Measurements from ENCODE around the gene MTHFD2L.
"Not testable (repeated sequence)": the region's sequence is repeated elsewhere in the genome, so short reads cannot be mapped to it uniquely, and the experiment has no call there.

The MTHFD2L gene

DNA sequence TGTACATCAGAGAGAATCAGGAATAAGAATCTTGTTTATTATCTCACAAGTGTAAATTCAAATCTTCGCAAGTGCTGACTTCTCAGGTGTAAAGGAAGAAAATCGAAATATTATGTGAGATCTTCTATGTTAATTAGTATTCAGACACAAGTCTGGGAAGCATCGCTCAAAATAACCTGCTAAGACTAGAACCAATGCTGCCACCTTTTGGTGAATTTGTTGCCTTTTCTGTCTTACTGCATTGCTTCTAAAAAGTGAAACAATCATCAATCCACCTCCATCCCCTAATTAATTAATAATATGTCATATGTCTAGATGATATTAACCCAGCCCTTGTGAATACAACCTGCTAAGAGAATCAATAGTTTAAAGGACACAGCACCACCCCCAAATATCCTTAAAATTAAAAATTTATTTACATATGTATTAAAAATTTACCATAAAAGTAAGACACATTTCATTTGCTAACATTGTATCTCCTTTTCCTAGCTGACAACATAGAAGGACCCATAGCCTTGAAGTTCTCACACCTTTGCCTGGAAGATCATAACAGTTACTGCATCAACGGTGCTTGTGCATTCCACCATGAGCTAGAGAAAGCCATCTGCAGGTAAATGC, 153.9 kb downstream of the MTHFD2L start:
- DNase-seq, result peak; percentile 64

DNA sequence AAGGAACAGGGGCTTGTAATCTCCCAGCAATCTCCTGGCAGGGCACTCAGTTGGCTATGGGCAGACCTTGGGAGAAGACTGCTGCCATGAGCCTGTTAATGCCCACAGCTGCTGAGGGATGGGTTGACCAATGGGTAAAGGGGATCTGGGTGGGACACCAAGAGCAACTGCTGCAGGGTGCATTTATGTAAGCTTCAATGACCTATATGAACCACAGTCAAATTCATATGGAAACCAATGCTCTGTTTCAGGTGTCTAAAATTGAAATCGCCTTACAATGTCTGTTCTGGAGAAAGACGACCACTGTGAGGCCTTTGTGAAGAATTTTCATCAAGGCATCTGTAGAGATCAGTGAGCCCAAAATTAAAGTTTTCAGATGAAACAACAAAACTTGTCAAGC, 156.4 kb downstream of the MTHFD2L start:
- DNase-seq, result no peak

DNA sequence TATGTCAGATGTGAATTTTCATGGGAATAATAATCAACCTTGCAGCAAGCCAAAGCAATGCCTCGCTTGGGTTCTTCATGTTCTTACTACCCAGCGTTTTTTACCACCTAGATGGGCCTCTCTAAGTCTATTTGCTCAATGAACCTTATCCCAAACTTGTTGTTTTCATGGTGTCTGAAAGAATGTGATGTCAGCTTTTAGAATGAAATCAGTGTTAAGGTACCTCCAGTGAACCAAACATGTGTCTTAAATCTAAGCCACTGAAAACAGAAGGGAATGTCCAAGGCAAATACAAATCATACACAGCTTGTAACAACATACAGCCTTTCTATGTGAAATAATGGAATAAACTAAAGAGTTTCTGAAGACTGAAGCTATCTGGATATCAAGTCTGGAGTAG, 157.0 kb downstream of the MTHFD2L start:
- no peak for DNase-seq

DNA sequence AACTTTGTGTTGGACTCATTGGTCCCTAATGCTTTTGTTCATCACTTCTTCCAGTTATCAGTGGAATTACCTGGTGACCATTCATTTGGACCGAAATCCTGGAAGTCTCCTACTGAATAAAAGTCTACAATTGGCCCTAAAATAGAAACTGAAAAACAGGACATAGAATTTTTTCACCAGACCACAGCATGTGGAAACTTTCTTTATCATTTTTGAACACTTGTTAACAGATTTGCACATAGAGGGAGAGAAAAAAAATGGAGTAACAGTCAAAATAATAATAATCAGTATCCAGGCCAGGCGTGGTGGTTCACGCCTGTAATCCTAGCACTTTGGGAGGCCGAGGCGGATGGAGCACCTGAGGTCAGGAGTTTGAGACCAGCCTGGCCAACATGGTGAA, 157.5 kb downstream of the MTHFD2L start:
- no peak for DNase-seq

DNA sequence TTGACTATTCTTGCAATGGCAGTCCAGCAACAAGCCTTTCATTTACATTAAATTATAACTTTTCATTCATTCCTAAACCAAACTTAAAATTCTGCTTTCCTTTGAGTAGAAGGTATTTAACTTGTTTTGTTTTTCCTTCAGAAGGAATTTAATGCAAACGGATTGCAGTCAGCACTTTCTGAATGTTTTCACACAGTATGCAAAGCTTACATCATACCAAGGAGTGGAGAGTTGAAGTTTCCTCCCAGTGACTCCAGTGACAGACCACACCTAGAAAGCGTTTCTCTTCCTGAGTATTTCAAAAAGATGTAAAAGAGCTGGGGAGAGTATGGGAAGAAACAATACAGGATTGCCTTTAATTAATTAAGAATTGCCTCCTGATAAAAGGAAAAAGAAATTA, 158.5 kb downstream of the MTHFD2L start:
- DNase-seq, result no peak

DNA sequence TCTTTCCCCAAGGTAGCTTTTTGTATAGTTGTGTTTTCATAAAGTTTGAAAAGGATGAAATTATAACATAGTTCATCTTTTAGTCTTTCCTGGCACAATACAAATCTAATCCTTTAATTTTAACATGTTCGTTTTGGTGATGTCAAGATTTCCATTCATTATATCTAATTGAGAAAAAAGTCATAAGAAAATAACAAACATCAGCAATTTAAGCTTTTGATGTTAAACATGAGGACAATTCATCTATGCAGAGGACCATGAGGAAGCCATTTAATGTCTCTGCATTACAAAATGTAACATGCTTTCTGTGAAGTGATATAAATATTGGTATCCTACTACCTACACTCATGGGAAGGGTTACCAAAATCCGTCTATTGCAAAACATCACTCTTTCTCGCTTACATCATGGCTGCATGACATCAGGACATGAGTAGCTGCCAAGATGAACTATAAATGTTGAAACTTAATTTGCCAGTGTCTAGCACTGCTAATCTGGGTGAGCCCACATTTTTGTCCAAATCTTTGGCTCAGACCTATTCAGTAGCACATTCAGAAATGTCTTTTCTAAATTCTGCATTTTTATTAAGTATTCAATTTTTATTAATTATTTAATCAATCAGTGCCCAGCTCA, 159.8 kb downstream of the MTHFD2L start:
- DNase-seq, result no peak

DNA sequence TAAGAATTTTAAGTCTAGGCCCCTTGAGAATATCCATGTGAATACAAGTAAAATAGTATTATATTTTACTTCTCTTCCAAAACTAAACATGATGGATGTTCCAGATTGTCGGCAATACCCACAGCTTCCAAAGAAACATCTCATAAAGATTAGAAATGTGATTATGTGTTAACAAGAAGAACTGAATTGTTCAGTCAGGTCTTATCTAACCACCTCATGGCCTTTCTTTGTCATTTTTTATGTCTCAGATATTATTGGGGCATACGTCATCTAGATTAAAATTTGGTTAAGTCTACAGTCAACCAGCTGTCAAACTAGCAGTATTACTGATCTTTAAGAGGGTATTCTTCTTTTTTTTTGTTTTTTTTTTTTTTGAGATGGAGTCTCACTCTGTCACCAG, 160.4 kb downstream of the MTHFD2L start:
- DNase-seq, result no peak

DNA sequence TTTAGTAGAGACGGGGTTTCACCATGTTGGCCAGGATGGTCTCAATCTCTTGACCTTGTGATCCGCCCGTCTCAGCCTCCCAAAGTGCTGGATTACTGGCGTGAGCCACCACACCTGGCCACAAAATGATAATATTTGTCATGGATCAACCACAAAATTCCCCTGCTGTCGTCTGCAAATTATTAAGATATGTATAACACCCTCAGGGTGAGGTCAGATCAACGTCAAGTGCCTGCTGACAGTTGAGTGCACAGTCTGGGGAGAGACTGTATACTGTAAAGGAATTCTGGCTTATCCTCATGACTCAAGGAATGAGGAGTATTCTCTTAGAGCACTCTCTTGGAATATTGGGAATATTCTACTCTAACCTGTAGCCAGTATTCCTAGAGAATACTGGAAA, 161.6 kb downstream of the MTHFD2L start:
- no peak for DNase-seq

DNA sequence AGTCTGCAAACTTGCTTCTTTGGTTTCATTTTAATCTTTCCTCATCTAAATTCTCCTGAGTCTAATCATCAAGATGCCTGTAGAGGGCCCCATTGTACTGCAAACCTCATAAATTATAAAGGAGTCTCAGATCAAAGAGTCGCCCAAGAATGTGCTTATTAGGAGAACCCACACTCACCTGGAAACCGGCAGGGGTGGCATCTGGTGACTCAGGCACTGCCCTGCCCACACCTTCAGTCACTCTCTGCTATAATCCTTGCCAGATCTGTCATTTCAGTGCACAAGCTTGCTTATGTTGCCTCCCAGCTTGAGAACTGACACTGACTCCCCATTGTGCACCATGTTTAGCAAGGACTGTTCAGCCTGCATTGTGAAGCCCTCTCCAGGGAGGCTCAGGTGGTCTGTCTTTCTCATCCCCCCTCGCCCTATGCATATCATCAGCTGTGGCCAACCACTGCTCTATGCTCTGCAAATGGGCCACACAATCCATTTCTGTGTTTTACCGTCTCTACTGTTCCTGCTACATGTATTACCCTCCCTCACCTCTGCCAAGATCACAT, 162.7 kb downstream of the MTHFD2L start:
- peak; percentile 66 for DNase-seq

DNA sequence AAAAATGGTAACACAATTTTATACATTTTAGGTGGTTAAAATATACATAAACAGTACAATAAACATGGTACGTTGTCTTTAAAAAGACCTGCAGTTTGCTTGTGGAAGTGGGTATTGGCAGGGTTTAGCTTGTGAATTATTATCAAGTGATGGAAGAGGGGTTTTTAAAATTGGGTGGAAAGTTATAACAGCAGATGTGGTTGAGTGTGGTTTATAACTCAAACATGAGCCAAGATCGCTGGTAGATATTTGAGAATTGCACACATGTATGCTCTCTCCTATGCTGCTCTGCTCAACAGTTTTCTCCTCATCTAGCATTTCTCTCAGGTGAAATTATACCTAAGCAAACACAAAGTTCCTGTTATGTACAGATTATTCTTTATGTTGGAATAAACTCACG, 164.4 kb downstream of the MTHFD2L start:
- no peak for DNase-seq

DNA sequence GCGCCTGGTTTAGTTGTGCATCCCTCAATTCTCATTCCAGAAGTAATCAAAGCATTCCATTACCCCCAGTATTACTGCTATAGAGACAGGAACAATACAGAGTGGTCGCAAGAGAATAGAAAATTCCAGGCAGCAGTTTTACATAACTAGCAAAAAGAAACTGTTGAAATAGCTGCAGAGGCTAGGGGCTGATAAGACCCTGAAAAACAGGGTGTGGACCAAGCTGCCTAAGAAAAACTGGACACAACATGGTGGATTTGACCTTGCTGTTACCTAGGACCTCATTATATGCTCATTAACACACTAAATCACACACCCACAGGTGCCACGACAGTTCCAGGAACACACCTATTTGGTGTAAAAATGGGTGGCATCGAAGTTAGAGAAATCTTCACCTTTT, 165.7 kb downstream of the MTHFD2L start:
- DNase-seq, result no peak

DNA sequence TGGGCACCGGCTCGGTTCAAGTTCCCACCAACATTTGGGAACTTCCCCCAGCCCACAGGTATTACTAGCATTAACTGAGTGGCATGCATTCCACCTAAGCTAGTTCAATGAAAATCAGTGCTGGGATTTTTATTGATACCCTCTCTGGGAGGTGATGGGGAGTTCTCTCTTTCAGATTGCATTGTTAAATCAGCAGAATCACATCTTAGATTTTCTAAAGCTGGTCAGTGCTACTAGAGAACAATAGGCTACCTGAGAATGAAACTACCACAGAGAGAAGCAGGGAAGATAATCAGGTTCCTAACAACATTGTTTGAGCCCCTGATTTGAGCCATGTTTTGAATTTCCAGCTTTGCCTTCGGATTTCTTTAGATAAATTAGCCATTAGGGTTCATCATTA, 166.3 kb downstream of the MTHFD2L start:
- DNase-seq, result no peak

DNA sequence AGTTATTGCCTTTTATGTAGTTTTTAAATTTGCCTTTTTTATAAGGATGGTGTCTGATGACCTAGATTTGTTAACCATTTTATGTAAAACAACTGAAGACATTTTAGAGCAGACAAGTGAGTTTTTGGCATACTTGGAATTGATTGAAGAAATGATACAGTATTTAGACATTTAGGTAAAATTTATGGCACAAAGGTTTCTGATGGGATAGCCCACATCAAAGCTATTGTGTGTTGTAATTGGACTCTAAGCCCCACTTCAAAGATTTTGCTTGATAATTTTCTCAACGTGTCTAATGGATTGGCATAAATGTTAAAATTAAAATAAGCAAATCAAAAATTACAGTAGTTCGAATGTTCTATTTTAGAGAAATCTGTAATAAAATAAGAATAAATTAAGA, 168.0 kb downstream of the MTHFD2L start:
- no peak for DNase-seq

DNA sequence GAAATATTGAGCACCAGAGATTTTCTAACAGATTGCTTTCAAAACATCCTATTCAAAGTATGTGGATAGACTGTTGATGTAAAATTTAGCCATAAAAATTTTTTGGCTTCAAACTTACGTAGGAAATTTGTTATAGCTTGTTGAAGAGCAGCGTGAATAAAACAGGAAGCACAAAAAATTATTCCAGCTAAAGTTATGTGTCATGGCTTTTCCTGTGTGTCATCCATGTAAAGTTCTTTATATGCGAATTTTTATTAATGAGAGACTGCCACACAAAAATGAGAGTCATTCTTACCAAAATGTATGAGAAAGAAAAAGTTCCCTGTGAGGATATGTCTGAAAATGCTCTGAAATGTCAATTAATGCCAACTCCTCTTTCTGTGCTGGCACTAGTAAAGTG, 169.8 kb downstream of the MTHFD2L start:
- no peak for DNase-seq

DNA sequence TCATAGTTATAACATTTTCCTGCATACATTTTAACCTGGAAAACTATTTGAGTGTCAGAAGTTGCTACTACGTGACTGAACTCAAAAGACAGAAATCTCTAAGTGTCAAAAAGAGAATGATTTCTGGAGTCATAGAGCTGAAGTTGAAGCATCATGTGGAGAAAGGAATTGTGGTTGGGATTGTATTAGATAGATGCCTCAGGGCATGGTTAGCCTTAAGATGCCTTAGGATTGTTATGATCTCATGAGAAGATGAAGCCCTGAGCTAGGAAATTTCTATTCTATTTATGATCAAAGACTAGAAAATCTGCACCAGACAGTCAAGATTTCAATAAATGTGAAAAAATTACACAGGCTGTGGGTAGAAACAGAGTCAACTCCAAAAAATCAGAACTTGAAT, 170.6 kb downstream of the MTHFD2L start:
- no peak for DNase-seq

DNA sequence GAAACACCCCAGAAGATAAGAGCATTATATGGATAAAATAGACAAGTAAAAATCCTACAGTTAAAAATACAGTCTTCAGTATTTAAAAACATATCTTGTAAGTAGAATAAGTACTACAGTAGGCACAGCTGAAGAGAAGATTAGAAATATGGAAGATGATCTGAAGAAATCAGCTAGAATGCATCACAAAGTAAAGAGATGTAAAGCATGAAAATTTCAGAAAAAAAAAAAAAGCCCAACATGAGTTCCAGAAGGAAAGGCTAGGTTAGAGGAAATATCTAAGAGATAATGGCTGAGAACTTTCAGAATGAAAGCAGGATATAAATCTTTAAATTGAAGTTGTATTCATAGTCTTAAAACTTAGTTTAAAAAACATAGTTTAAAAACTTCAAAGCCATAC, 171.4 kb downstream of the MTHFD2L start:
- DNase-seq, result no peak

DNA sequence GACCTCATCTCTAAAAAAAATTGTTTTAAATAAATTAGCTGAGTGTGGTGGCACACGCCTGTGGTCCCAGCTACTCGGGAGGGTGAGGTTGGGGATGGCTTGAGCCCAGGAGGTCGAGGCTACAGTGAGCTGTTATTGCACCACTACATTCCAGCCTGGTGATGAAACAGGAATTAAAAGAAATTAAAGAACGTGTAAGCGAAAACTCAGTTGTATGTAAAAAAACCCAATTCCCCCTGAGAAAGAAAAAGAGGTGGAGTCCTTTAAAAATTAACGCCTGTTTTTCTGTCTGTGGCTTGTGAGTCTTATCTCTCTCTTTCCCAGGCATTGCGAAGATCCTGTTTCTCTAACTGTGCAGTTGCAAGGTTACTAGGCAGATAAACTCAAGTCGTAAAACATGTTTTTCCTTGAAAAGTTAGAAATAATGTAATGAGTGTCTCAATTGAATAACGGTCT, 172.4 kb downstream of the MTHFD2L start:
- DNase-seq, result no peak

DNA sequence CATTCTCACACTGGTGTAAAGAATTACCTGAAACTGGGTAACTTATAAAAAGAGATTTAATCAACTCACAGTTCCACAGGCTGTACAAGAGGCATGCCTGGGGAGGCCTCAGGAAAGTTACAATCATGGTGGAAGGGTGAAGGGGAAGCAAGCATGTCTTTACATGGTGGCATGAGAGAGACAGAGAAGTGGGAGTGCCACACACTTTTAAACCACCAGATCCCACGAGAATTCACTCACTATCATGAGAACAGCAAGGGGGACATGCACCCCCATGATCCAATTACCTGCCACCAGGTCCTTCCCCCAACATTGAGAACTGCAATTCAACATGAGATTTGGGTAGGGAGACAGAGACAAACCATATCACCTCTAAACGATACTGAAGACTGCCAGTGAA, 173.3 kb downstream of the MTHFD2L start:
- DNase-seq, result no peak

DNA sequence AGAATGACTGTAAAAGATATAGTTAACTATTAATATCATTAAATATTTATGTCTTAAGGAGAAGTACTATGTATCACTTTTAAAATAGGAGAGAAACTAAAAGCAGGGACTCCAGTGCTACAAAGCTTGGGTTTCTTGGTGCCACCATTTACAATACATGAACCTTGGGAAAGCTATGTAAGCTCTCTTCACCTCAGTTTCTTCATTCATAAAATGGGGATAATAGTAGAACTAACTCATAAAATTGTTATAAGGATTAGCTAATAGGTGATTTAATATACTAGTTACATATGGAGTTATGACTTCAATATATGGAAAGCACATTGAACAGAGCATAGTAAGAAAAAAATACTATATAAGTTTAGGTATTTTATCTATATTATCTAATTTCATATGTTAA, 174.0 kb downstream of the MTHFD2L start:
- DNase-seq, result no peak

DNA sequence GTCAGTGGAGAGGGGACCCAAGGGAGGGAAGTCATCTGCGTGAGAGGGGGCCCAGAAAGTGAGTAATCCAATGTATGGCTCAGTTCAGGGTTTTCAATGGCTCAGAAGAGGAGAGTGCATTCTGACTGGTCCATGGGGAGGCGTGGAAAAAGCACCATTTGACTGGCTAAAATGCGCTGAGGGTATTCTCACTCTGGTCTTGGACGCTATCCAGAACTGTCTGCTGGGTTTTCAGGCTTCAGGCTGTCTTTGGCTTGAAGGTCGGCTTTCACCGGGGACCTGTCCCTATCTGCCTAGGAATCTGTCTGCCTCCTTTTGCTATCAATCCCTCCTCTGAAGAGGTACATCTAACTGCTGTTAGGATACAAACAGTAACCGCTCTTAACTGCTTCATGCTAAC, 176.7 kb downstream of the MTHFD2L start:
- no peak for DNase-seq

DNA sequence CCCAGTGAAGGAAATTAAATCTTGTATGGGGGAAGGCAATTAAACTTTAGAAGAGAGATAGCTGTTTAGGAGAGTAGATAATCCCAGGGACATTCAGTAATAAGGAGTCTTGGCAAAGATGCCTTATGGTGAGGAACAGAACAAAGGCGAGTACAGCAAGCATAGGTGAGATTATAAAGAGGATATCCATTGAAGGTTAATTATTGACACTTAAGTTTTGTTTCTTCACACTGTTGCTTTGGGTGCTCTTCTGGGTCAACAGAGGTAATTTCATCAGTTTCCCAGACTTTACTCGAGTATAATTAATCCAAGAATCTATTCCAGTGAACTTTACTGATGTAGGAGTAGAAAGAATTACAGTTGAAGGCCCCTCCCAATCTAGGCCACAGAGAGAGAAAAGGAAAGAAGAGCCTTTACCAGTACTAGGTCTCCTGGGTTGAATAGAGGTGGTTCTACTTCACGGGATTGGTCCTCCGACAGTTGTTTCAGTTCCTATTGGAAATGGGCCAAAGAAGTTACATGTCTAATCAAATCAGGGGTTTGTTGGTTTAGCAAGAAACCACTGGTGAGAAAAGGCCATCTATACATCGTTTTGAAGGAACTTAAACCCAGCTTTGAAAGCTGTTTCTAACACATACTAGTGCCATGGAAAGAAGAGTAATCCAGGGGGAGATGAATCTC, 177.6 kb downstream of the MTHFD2L start:
- no peak for DNase-seq

DNA sequence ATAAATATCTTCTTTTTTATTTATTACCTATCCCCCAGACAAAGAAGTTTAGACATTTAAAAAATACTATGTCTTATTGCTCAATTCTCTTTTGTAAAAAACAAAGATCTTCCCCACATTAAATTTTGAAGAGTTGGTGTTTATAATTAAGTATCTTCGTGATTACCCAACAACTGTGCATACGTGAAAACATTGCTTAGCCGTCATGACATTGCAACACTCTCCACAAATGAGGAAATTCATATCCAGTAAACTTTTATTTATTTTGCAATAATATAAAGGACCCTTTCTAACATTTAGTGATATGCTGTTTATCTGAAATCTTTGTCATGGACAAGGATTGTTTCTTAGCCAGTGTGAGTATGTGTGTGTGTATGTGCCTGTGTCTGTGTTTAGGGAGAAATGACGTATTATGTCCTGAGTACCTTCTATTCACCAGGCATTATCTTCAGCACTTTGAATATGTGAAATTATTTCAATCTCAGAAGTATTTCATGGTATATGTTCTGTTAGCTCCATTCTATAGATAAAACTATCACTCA, 180.9 kb downstream of the MTHFD2L start:
- DNase-seq, result no peak

DNA sequence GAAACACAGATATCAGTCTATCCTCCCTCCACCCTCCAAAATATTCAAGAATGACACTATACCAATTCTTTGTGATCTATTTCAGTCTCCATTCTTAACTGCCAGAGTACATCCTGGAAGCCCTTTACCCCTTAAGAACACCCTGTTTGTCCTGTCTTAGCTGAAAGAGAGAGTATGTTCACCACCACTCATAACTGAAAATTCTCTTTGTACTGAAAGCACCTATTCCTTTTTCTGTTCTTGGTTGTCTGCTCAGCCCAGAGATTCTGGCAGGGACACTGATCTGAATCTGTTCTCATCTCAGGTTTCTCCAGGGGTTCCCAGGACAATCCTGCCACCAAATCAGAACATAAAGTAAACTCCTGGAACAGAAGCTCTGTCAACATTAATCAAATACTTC, 181.6 kb downstream of the MTHFD2L start:
- no peak for DNase-seq

DNA sequence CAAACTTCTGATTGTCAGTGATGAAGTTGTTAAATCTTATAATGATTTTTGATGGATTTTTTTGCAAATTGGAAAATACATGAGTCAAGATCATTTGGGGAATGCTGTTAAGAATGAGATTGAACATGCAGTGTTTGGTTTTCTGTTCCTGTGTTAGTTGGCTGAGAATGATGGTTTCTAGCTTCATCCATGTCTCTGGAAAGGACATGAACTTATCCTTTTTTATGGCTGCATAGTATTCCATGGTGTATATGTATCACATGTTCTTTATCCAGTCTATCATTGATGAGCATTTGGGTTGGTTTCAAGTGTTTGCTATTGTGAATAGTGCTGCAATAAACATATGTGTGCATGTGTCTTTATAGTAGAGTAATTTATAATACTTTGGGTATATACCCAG, 182.5 kb downstream of the MTHFD2L start:
- not testable (repeated sequence) for DNase-seq

All from NCI-H69 (cell line).